HepG2 (cell line): Measurements from ENCODE around the gene ALCAM. TPM values are rescaled to one million over a fixed set of nuclear protein-coding genes. Genes with fewer than 3 reads are reported as not detected.

Source experiments
- ATAC-seq: fragments of 200-7000 bp; cut with Tn5 transposase; 3 replicates; pipeline ENCODE4 v1.9.1; 2020; ENCODE audit warnings: mild to moderate bottlenecking, moderate library complexity
- BruUV-seq: library from RNA; stranded (reverse); fragments of 400-500 nt; replicated peaks from 2 replicates; lab custom pipeline; 2021; lab: Mats Ljungman, UMichigan
- CTCF ChIA-PET: fragments of 300-600 bp; formaldehyde crosslinking; extraction: SDS; loops from one replicate; lab custom pipeline; 2021; ENCODE audit warnings: low total read pairs, inconsistent platforms, low intra/inter-chr PET ratio; lab: Yijun Ruan, JAX
- POLR2A ChIA-PET: fragments of 350-600 bp; sonication (Branson Sonifier 250); formaldehyde crosslinking; loops from one replicate; lab custom pipeline; 2020; ENCODE audit warnings: antibody characterized with exemption, inconsistent platforms; lab: Yijun Ruan, JAX
- DNase-seq: peaks from one replicate; pipeline ENCODE4 v3.0.0-alpha.2; 2015; ENCODE audit warnings: low spot score
- FAIRE-seq: peaks from 3 replicates; lab custom pipeline; 2011; peaks lifted over from hg19 to GRCh38; lab: Jason Lieb, UNC
- H2AFZ ChIP-seq: one replicate; pipeline ENCODE4 v1.6.1; 2011; ENCODE audit warnings: low read length, inconsistent platforms
- H3K27ac ChIP-seq: fragments of 300-600 bp; 3 replicates; pipeline ENCODE4 v1.8.0; 2011; ENCODE audit warnings: mixed run types, mild to moderate bottlenecking, mixed read lengths, low read length, inconsistent platforms; ENCODE audit not compliant: insufficient read depth; ENCODE audit errors: extremely low read length
- H3K27me3 ChIP-seq, 2 experiments: fragments of 200-600 bp in 1 of 2; 2 replicates in 1 of 2; 3 replicates in 1 of 2; pipeline versions ENCODE4 v1.6.0 to v1.8.0; 2011; ENCODE audit warnings: low read length in 2 of 2, mild to moderate bottlenecking in 2 of 2, moderate library complexity in 2 of 2, inconsistent platforms in 1 of 2; ENCODE audit not compliant: insufficient read depth in 2 of 2, control insufficient read depth in 1 of 2
- H3K36me3 ChIP-seq, 2 experiments: fragments of 200-600 bp in 1 of 2; replicated peaks in 1 of 2; 2 replicates in 1 of 2; 3 replicates in 1 of 2; pipeline versions ENCODE4 v1.5.1 to v1.8.0; 2011; ENCODE audit warnings: low read length in 2 of 2, inconsistent platforms in 1 of 2; ENCODE audit not compliant: insufficient read depth in 2 of 2, control insufficient read depth in 1 of 2
- H3K4me1 ChIP-seq: 2 replicates; pipeline ENCODE4 v1.5.1; 2012; ENCODE audit warnings: low read length, inconsistent platforms; ENCODE audit not compliant: insufficient read depth
- H3K4me2 ChIP-seq: 2 replicates; pipeline ENCODE4 v1.6.0; 2011; ENCODE audit warnings: low read depth, low read length, inconsistent platforms
- H3K4me3 ChIP-seq, 3 experiments: fragments of 200-600 bp in 1 of 3; sonication (generic), shearing (Covaris generic) in 1 of 3; replicated peaks in 1 of 3; 2 replicates each; pipeline ENCODE4 v1.5.1; 2011 to 2016; ENCODE audit warnings: low read length in 3 of 3, inconsistent platforms in 2 of 3, low read depth in 2 of 3, mild to moderate bottlenecking in 2 of 3, control low read depth in 1 of 3, mixed read lengths in 1 of 3; ENCODE audit not compliant: insufficient read depth in 1 of 3
- H3K79me2 ChIP-seq: one replicate; pipeline ENCODE4 v1.6.1; 2011; ENCODE audit warnings: low read length, inconsistent platforms; ENCODE audit not compliant: insufficient read depth
- H3K9ac ChIP-seq: 2 replicates; pipeline ENCODE4 v1.6.0; 2011; ENCODE audit warnings: mild to moderate bottlenecking, low read depth, low read length, inconsistent platforms; ENCODE audit not compliant: insufficient read depth
- H3K9me3 ChIP-seq: 2 replicates; pipeline ENCODE4 v1.5.1; 2012; ENCODE audit warnings: mild to moderate bottlenecking, low read length
- H4K20me1 ChIP-seq: 2 replicates; pipeline ENCODE4 v1.6.0; 2011; ENCODE audit warnings: inconsistent platforms, mild to moderate bottlenecking, low read length, moderate library complexity; ENCODE audit not compliant: insufficient read depth
- E2F2 ChIP-seq: sonication (generic); formaldehyde crosslinking; IDR thresholded peaks from 2 replicates; pipeline ENCODE4 v1.4.0; 2020; ENCODE audit warnings: missing genetic modification reagents, borderline replicate concordance
- FIP1L1 ChIP-seq: fragments of 200-400 bp; formaldehyde crosslinking; IDR thresholded peaks from 2 replicates; pipeline ENCODE4 v1.6.1; 2018; ENCODE audit warnings: low read depth, mild to moderate bottlenecking, low read length, moderate library complexity, borderline replicate concordance; ENCODE audit not compliant: insufficient read depth
- HNF4A ChIP-seq: sonication (generic); formaldehyde crosslinking; IDR thresholded peaks from 2 replicates; pipeline ENCODE4 v1.4.0; 2020; ENCODE audit warnings: missing genetic modification reagents
- HNRNPLL ChIP-seq: fragments of 200-400 bp; formaldehyde crosslinking; IDR thresholded peaks from 2 replicates; pipeline ENCODE4 v1.6.1; 2017; ENCODE audit warnings: mild to moderate bottlenecking, low read depth, low read length; ENCODE audit not compliant: poor library complexity, severe bottlenecking
- LBX2 ChIP-seq: sonication (generic); formaldehyde crosslinking; IDR thresholded peaks from 2 replicates; pipeline ENCODE4 v1.5.0; 2020; ENCODE audit warnings: missing genetic modification reagents, mild to moderate bottlenecking, borderline replicate concordance
- SNAI1 ChIP-seq: sonication (generic); formaldehyde crosslinking; IDR thresholded peaks from 2 replicates; pipeline ENCODE4 v1.5.0; 2020; ENCODE audit warnings: mild to moderate bottlenecking, missing genetic modification reagents, borderline replicate concordance
- SP5 ChIP-seq: IDR thresholded peaks from 2 replicates; pipeline ENCODE4 v1.6.1; 2016; ENCODE audit warnings: low read depth, borderline replicate concordance
- STAT6 ChIP-seq: sonication (generic); formaldehyde crosslinking; IDR thresholded peaks from 2 replicates; pipeline ENCODE4 v1.4.0; 2020; ENCODE audit warnings: missing genetic modification reagents, mild to moderate bottlenecking, borderline replicate concordance
- THYN1 ChIP-seq: sonication (generic); formaldehyde crosslinking; IDR thresholded peaks from 2 replicates; pipeline ENCODE4 v1.8.1; 2023; ENCODE audit warnings: low read depth, mild to moderate bottlenecking, moderate library complexity, missing genetic modification reagents, borderline replicate concordance
- ZBTB37 ChIP-seq: sonication (generic); formaldehyde crosslinking; IDR thresholded peaks from 2 replicates; pipeline ENCODE4 v1.4.0; 2020; ENCODE audit warnings: mild to moderate bottlenecking, missing genetic modification reagents
- ZC3H13 ChIP-seq: sonication (generic); formaldehyde crosslinking; IDR thresholded peaks from 2 replicates; pipeline ENCODE4 v1.8.1; 2023; ENCODE audit warnings: mild to moderate bottlenecking, missing genetic modification reagents, moderate library complexity
- ZNF430 ChIP-seq: sonication (generic); formaldehyde crosslinking; IDR thresholded peaks from 2 replicates; pipeline ENCODE4 v1.9.0; 2021; ENCODE audit warnings: mild to moderate bottlenecking, missing genetic modification reagents
- ZNF552 ChIP-seq: sonication (generic); formaldehyde crosslinking; IDR thresholded peaks from 2 replicates; pipeline ENCODE4 v1.9.0; 2022; ENCODE audit warnings: missing genetic modification reagents, mild to moderate bottlenecking, borderline replicate concordance
- WGBS: methylation state at CpG from one replicate; pipeline ENCODE4 v1.1.6; 2017; ENCODE audit warnings: low lambda C conversion rate; 5-methylcytosine and 5-hydroxymethylcytosine counted together
- in situ Hi-C: cut with HindIII; loops from 2 replicates; pipeline ENCODE4 v1.10.0; 2017; ENCODE audit warnings: low pct_unique_long_range_greater_than_20kb; ENCODE audit not compliant: extremely low pct_ligation_motif_present
- intact Hi-C: fragments of 100-400 bp; cut with micrococcal nuclease; formaldehyde crosslinking; loops from one replicate; pipeline ENCODE4 v1.10.0; 2022; ENCODE audit not compliant: unreplicated experiment
- polyA plus RNA-seq, 8 experiments: library from polyadenylated mRNA; depleted of rRNA in 3 of 8; stranded (reverse) in 7 of 8; unstranded in 1 of 8; fragments of >200 nt; fragmentation: Illumina TruSeq in 4 of 8; extraction: Trizol in 4 of 8; gene quantifications; 2 replicates each; pipeline versions ENCODE4 v1.2.1 to v1.2.3, GENCODE V29; 2011 to 2016; ENCODE audit warnings: low read depth in 4 of 8, missing spikeins in 1 of 8, mixed read lengths in 1 of 8; ENCODE audit not compliant: insufficient read depth in 1 of 8
- total RNA-seq, 5 experiments: library from RNA; depleted of rRNA; stranded (reverse); fragments of >200 nt; fragmentation: Illumina TruSeq; extraction: Trizol; gene quantifications; 2 replicates each; pipeline ENCODE4 v1.2.3, GENCODE V29; 2016; ENCODE audit warnings: low read depth in 1 of 5

The ALCAM gene
- total and polyA plus RNA-seq, 2 of the 13 experiments (the other 11 are each of a cell fraction or from before 2014, with no cell fraction given) = 26.0 to 33.1 TPM

GRCh38 chr3:105354429-105354828 is 12.3 kb upstream of the ALCAM start:
- CTCF ChIA-PET = no interaction called here
- Histone ChIP-seq H3K36me3 (no peaks in the 10 kb centered on the region), H3K9me3 (no peaks in the 10 kb centered on the region), H3K4me1 (no peaks in the 10 kb centered on the region), H3K4me2 (no peak overlapping the region), H3K27ac (no peak overlapping the region), H2AFZ (no peak overlapping the region), H3K9ac (no peak overlapping the region), H3K4me3 (no peak overlapping the region), H3K27me3 (no peaks in the 10 kb centered on the region; a peak in 1 of 5 replicates), H4K20me1 (no peaks in the 10 kb centered on the region), H3K79me2 (no peaks in the 10 kb centered on the region)
- WGBS = 37% methylated on average over 3 of the region's 3 CpGs
- BruUV-seq = no TSS peak
- in situ Hi-C loops = loop anchor here (25.0 kb wide), 1 partner anchor 742 kb away; no protein-coding TSS in a partner anchor
- ATAC-seq (no peak), FAIRE-seq (no peak), DNase-seq (no peak)
- intact Hi-C loops = no loop called here
- TF ChIP-seq SNAI1 (no peak), ZBTB37 (CRISPR knock-in tag) (no peak), HNF4A (CRISPR knock-in tag) (no peak), E2F2 (CRISPR knock-in tag) (no peak), SP5 (CRISPR knock-in tag) (no peak), LBX2 (no peak), FIP1L1 (no peak), ZNF552 (no peak), STAT6 (no peak), ZC3H13 (CRISPR knock-in tag) (no peak), ZNF430 (CRISPR knock-in tag) (no peak), THYN1 (CRISPR knock-in tag) (no peak), HNRNPLL (no peak)
- POLR2A ChIA-PET = no interaction called here
